Measurements from ENCODE around the gene GPR50.

Gene GPR50

GRCh38 chrX:151181088-151181487 is 4.7 kb downstream of the GPR50 start:
- no peak for TF ChIP-seq ESRRG (CRISPR knock-in tag; IDR thresholded peaks at IDR 0.05)
- TF ChIP-seq RARB (CRISPR knock-in tag; IDR thresholded peaks at IDR 0.05) = no peak
- TF ChIP-seq GLIS3 (CRISPR knock-in tag; IDR thresholded peaks at IDR 0.05) = no peak
- no peak for TF ChIP-seq ZFP3 (CRISPR knock-in tag; IDR thresholded peaks at IDR 0.05)
- no peak for TF ChIP-seq ZNF565 (CRISPR knock-in tag; conservative IDR thresholded peaks at IDR 0.05; ENCODE audit: low read depth)
- TF ChIP-seq, protein P1, sequence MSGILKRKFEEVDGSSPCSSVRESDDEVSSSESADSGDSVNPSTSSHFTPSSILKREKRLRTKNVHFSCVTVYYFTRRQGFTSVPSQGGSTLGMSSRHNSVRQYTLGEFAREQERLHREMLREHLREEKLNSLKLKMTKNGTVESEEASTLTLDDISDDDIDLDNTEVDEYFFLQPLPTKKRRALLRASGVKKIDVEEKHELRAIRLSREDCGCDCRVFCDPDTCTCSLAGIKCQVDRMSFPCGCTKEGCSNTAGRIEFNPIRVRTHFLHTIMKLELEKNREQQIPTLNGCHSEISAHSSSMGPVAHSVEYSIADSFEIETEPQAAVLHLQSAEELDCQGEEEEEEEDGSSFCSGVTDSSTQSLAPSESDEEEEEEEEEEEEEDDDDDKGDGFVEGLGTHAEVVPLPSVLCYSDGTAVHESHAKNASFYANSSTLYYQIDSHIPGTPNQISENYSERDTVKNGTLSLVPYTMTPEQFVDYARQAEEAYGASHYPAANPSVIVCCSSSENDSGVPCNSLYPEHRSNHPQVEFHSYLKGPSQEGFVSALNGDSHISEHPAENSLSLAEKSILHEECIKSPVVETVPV (CRISPR knock-in tag; IDR thresholded peaks at IDR 0.05) = no peak
- no peak for TF ChIP-seq TOX (CRISPR knock-in tag; IDR thresholded peaks at IDR 0.05; ENCODE audit: borderline replicate concordance)
- TF ChIP-seq ISL1 (CRISPR knock-in tag; IDR thresholded peaks at IDR 0.05) = no peak
- no peak for TF ChIP-seq CSDC2 (CRISPR knock-in tag; IDR thresholded peaks at IDR 0.05)
- ATAC-seq = no peak

- TF ChIP-seq ZNF565 (CRISPR knock-in tag; conservative IDR thresholded peaks at IDR 0.05; ENCODE audit: low read depth) = no peak
- TF ChIP-seq BACH2 (CRISPR knock-in tag; IDR thresholded peaks at IDR 0.05; ENCODE audit: borderline replicate concordance) = no peak
- no peak for TF ChIP-seq ZFP3 (CRISPR knock-in tag; IDR thresholded peaks at IDR 0.05)
- TF ChIP-seq ZNF8 (CRISPR knock-in tag; IDR thresholded peaks at IDR 0.05) = no peak
These were observed 6.9 kb downstream of the GPR50 start for GRCh38 chrX:151183233-151183753.

GRCh38 chrX:151183912-151184565 is 7.7 kb downstream of the GPR50 start:
- no peak for ATAC-seq
- no peak for TF ChIP-seq ZNF8 (CRISPR knock-in tag; IDR thresholded peaks at IDR 0.05)
- TF ChIP-seq, protein P2, sequence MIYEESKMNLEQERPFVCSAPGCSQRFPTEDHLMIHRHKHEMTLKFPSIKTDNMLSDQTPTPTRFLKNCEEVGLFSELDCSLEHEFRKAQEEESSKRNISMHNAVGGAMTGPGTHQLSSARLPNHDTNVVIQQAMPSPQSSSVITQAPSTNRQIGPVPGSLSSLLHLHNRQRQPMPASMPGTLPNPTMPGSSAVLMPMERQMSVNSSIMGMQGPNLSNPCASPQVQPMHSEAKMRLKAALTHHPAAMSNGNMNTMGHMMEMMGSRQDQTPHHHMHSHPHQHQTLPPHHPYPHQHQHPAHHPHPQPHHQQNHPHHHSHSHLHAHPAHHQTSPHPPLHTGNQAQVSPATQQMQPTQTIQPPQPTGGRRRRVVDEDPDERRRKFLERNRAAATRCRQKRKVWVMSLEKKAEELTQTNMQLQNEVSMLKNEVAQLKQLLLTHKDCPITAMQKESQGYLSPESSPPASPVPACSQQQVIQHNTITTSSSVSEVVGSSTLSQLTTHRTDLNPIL (CRISPR knock-in tag; IDR thresholded peaks at IDR 0.05; ENCODE audit: low read depth) = no peak
- no peak for TF ChIP-seq ARNTL (CRISPR knock-in tag; IDR thresholded peaks at IDR 0.05; ENCODE audit: borderline replicate concordance, low read depth)
- no peak for TF ChIP-seq GLIS3 (CRISPR knock-in tag; IDR thresholded peaks at IDR 0.05)
- TF ChIP-seq ZNF70 (CRISPR knock-in tag; IDR thresholded peaks at IDR 0.05) = no peak
- no peak for TF ChIP-seq TSHZ2 (CRISPR knock-in tag; IDR thresholded peaks at IDR 0.05)
- TF ChIP-seq SNAI2 (CRISPR knock-in tag; IDR thresholded peaks at IDR 0.05) = no peak

More at GRCh38 chrX:151183233-151183753, 6.9 kb downstream of the GPR50 start:
- no peak for ATAC-seq

- TF ChIP-seq, protein P2 (CRISPR knock-in tag; IDR thresholded peaks at IDR 0.05; ENCODE audit: low read depth) = no peak
- no peak for TF ChIP-seq ZFP30 (CRISPR knock-in tag; IDR thresholded peaks at IDR 0.05)
- no peak for ATAC-seq
These were observed 8.3 kb downstream of the GPR50 start for GRCh38 chrX:151184705-151185104.

DNA sequence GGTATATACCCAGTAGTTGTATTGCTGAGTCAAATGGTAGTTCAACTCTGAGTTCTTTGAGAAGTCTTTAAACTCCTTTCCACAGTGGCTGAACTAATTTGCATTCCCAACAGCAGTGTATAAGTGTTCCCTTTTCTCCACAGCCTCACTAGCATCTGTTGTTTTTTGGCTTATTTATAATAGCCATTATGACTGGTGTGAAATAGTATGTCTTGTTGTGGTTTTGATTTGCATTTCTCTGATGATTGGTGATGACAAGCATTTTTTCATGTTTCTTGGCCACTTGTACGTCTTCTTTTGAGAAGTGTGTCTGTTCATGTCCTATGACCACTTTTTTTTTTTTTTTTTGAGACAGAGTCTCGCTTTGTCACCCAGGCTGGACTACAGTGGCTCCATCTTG is 30.5 kb downstream of the GPR50 start:
- no peak for ATAC-seq
- TF ChIP-seq, protein P3, sequence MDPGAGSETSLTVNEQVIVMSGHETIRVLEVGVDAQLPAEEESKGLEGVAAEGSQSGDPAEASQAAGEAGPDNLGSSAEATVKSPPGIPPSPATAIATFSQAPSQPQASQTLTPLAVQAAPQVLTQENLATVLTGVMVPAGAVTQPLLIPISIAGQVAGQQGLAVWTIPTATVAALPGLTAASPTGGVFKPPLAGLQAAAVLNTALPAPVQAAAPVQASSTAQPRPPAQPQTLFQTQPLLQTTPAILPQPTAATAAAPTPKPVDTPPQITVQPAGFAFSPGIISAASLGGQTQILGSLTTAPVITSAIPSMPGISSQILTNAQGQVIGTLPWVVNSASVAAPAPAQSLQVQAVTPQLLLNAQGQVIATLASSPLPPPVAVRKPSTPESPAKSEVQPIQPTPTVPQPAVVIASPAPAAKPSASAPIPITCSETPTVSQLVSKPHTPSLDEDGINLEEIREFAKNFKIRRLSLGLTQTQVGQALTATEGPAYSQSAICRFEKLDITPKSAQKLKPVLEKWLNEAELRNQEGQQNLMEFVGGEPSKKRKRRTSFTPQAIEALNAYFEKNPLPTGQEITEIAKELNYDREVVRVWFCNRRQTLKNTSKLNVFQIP (CRISPR knock-in tag; IDR thresholded peaks at IDR 0.05; ENCODE audit: borderline replicate concordance, low read depth) = no peak
- no peak for TF ChIP-seq BACH2 (CRISPR knock-in tag; IDR thresholded peaks at IDR 0.05; ENCODE audit: borderline replicate concordance)
- no peak for TF ChIP-seq OSR1 (CRISPR knock-in tag; IDR thresholded peaks at IDR 0.05)
- TF ChIP-seq ARNTL (CRISPR knock-in tag; IDR thresholded peaks at IDR 0.05; ENCODE audit: borderline replicate concordance, low read depth) = no peak
- TF ChIP-seq GLIS3 (CRISPR knock-in tag; IDR thresholded peaks at IDR 0.05) = no peak
- no peak for TF ChIP-seq RARB (CRISPR knock-in tag; IDR thresholded peaks at IDR 0.05)
- TF ChIP-seq, protein P2 (CRISPR knock-in tag; IDR thresholded peaks at IDR 0.05; ENCODE audit: low read depth) = no peak
- TF ChIP-seq ZFP3 (CRISPR knock-in tag; IDR thresholded peaks at IDR 0.05) = no peak
- no peak for TF ChIP-seq ZFP30 (CRISPR knock-in tag; IDR thresholded peaks at IDR 0.05)
- no peak for TF ChIP-seq ISL1 (CRISPR knock-in tag; IDR thresholded peaks at IDR 0.05)
- TF ChIP-seq TOX (CRISPR knock-in tag; IDR thresholded peaks at IDR 0.05; ENCODE audit: borderline replicate concordance) = no peak
- no peak for TF ChIP-seq CSDC2 (CRISPR knock-in tag; IDR thresholded peaks at IDR 0.05)
- TF ChIP-seq ZNF565 (CRISPR knock-in tag; conservative IDR thresholded peaks at IDR 0.05; ENCODE audit: low read depth) = no peak
- no peak for TF ChIP-seq PPARA (CRISPR knock-in tag; IDR thresholded peaks at IDR 0.05; ENCODE audit: borderline replicate concordance)
- TF ChIP-seq TCF4 (CRISPR knock-in tag; IDR thresholded peaks at IDR 0.05; ENCODE audit: borderline replicate concordance) = no peak
